Measurements from ENCODE around the gene GPR32.

Gene GPR32

GRCh38 chr19:50812474-50812873 lies 42.2 kb downstream of the GPR32 start:
- no peak overlapping the region for H4K12ac ChIP-seq (ENCODE audit: low read depth, low read length)
- no peak overlapping the region for H3K23ac ChIP-seq (ENCODE audit: low read length)
- H4K8ac ChIP-seq (ENCODE audit: low read depth, low read length): no peak overlapping the region
- no peak for DNase-seq
- H3K4me1 ChIP-seq (ENCODE audit: control insufficient read depth in 1 of 2, insufficient read depth in 2 of 2, low read length in 2 of 2): no peaks in the 10 kb centered on the region
- peaks cover 6% of the 10 kb centered on the region for H3K9me3 ChIP-seq (ENCODE audit: insufficient read depth, low read depth, low read length)
- no peaks in the 10 kb centered on the region for H3K27me3 ChIP-seq (ENCODE audit: insufficient read depth, low read length)
- H3K4ac ChIP-seq (ENCODE audit: low read depth, low read length): no peak overlapping the region
- no peak overlapping the region for H2AK5ac ChIP-seq (ENCODE audit: low read length)
- no peak overlapping the region for H3K4me3 ChIP-seq (ENCODE audit: low read depth, low read length)
- no peaks in the 10 kb centered on the region for H3K36me3 ChIP-seq (ENCODE audit: control insufficient read depth in 1 of 2, insufficient read depth in 2 of 2, low read length in 2 of 2)
- no peak overlapping the region for H2BK5ac ChIP-seq (ENCODE audit: low read depth, low read length, poor library complexity)
- H3K14ac ChIP-seq (ENCODE audit: low read length): no peak overlapping the region
- no peak overlapping the region for H2BK12ac ChIP-seq (ENCODE audit: low read length)
- H3K79me2 ChIP-seq (ENCODE audit: control insufficient read depth, insufficient read depth, low read length, poor library complexity): no peaks in the 10 kb centered on the region
- no peak overlapping the region for H3K18ac ChIP-seq (ENCODE audit: low read length)
- no peak overlapping the region for H3K27ac ChIP-seq (ENCODE audit: low read depth, low read length)
- H2AFZ ChIP-seq (ENCODE audit: insufficient read depth, low read length, poor library complexity): no peak overlapping the region
- no peak overlapping the region for H3K4me2 ChIP-seq (ENCODE audit: low read length)
- no peak overlapping the region for H4K91ac ChIP-seq (ENCODE audit: low read depth, low read length)
- no peak overlapping the region for H3K9ac ChIP-seq (ENCODE audit: low read length)
- WGBS (ENCODE audit: extremely low coverage, insufficient coverage, insufficient read length): no CpG with 5 or more reads among the region's 3 CpGs
- H2BK120ac ChIP-seq (ENCODE audit: insufficient read depth, low read length, poor library complexity): no peak overlapping the region
- H3K79me1 ChIP-seq (ENCODE audit: low read length): no peaks in the 10 kb centered on the region

DNA sequence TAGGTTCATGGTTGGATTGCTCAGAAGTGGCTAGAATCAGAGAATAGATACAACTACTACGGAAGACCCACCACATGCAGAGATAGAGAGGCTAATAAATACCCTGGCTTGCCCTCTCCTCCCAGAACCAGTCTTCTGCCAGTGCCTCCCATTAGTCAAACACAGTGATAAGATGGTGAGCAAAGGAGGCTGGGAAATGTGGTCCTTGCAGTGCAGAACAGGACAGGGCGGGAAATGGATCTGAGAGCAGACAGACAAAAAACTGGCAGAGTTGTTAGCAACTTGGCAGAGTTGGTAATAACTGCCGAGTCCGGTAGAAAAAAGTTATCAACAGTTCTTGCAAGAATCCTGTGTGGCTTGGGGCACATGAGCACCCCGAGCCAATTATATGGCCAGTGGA lies 44.6 kb downstream of the GPR32 start:
- H2AFZ ChIP-seq (ENCODE audit: insufficient read depth, low read length, poor library complexity): no peak overlapping the region
- no peak overlapping the region for H2BK12ac ChIP-seq (ENCODE audit: low read length)
- H4K12ac ChIP-seq (ENCODE audit: low read depth, low read length): no peak overlapping the region
- H3K36me3 ChIP-seq (ENCODE audit: control insufficient read depth in 1 of 2, insufficient read depth in 2 of 2, low read length in 2 of 2): no peaks in the 10 kb centered on the region
- no peak overlapping the region for H3K4me3 ChIP-seq (ENCODE audit: low read depth, low read length)
- no peak overlapping the region for H4K8ac ChIP-seq (ENCODE audit: low read depth, low read length)
- peaks cover 18% of the 10 kb centered on the region for H3K27me3 ChIP-seq (ENCODE audit: insufficient read depth, low read length)
- no CpG with 5 or more reads among the region's 5 CpGs for WGBS (ENCODE audit: extremely low coverage, insufficient coverage, insufficient read length)
- no peak overlapping the region for H3K14ac ChIP-seq (ENCODE audit: low read length)
- no peaks in the 10 kb centered on the region for H3K79me2 ChIP-seq (ENCODE audit: control insufficient read depth, insufficient read depth, low read length, poor library complexity)
- H3K23ac ChIP-seq (ENCODE audit: low read length): no peak overlapping the region
- no peak overlapping the region for H2BK5ac ChIP-seq (ENCODE audit: low read depth, low read length, poor library complexity)
- no peak overlapping the region for H3K27ac ChIP-seq (ENCODE audit: low read depth, low read length)
- H2BK120ac ChIP-seq (ENCODE audit: insufficient read depth, low read length, poor library complexity): no peak overlapping the region
- peaks cover 19% of the 10 kb centered on the region for H3K9me3 ChIP-seq (ENCODE audit: insufficient read depth, low read depth, low read length)
- no peak overlapping the region for H3K4me2 ChIP-seq (ENCODE audit: low read length)
- H3K4ac ChIP-seq (ENCODE audit: low read depth, low read length): no peak overlapping the region
- H3K79me1 ChIP-seq (ENCODE audit: low read length): no peaks in the 10 kb centered on the region
- no peak overlapping the region for H4K91ac ChIP-seq (ENCODE audit: low read depth, low read length)
- DNase-seq: no peak
- no peak overlapping the region for H2AK5ac ChIP-seq (ENCODE audit: low read length)
- no peak overlapping the region for H3K9ac ChIP-seq (ENCODE audit: low read length)
- H3K4me1 ChIP-seq (ENCODE audit: control insufficient read depth in 1 of 2, insufficient read depth in 2 of 2, low read length in 2 of 2): peaks cover 0 to 2% of the 10 kb centered on the region in 2 experiments
- H3K18ac ChIP-seq (ENCODE audit: low read length): no peak overlapping the region

DNA sequence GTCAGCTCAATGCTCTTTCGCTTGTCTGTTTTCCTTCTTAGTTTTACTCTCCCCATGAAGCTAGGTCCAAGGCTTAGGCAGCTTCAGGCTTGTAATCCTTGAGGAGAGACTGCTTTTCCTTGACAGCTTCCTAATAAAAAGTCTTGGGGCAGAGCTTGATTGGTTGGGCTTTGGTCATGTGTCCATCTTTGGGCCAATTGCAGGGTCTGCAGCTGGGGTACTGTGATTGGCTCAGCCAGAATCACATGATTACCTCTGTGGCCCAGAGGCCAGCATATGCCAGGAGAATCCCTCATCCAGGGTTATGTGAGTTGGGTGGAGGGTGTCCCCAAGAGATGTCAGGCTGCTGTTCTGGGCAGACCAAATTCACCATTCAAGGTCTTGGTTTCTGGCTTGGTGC lies 45.2 kb downstream of the GPR32 start:
- no peak overlapping the region for H3K27ac ChIP-seq (ENCODE audit: low read depth, low read length)
- no peak overlapping the region for H4K91ac ChIP-seq (ENCODE audit: low read depth, low read length)
- H2AFZ ChIP-seq (ENCODE audit: insufficient read depth, low read length, poor library complexity): no peak overlapping the region
- no peaks in the 10 kb centered on the region for H3K79me1 ChIP-seq (ENCODE audit: low read length)
- no peak overlapping the region for H2BK120ac ChIP-seq (ENCODE audit: insufficient read depth, low read length, poor library complexity)
- H2BK5ac ChIP-seq (ENCODE audit: low read depth, low read length, poor library complexity): no peak overlapping the region
- peaks cover 21% of the 10 kb centered on the region for H3K27me3 ChIP-seq (ENCODE audit: insufficient read depth, low read length)
- H2AK5ac ChIP-seq (ENCODE audit: low read length): no peak overlapping the region
- H3K9ac ChIP-seq (ENCODE audit: low read length): no peak overlapping the region
- no peak overlapping the region for H4K12ac ChIP-seq (ENCODE audit: low read depth, low read length)
- H3K79me2 ChIP-seq (ENCODE audit: control insufficient read depth, insufficient read depth, low read length, poor library complexity): no peaks in the 10 kb centered on the region
- H3K14ac ChIP-seq (ENCODE audit: low read length): no peak overlapping the region
- H3K4ac ChIP-seq (ENCODE audit: low read depth, low read length): no peak overlapping the region
- H3K4me3 ChIP-seq (ENCODE audit: low read depth, low read length): no peak overlapping the region
- peaks cover 0 to 2% of the 10 kb centered on the region in 2 experiments for H3K4me1 ChIP-seq (ENCODE audit: control insufficient read depth in 1 of 2, insufficient read depth in 2 of 2, low read length in 2 of 2)
- DNase-seq: no peak
- peaks cover 19% of the 10 kb centered on the region for H3K9me3 ChIP-seq (ENCODE audit: insufficient read depth, low read depth, low read length)
- H3K18ac ChIP-seq (ENCODE audit: low read length): no peak overlapping the region
- H3K23ac ChIP-seq (ENCODE audit: low read length): no peak overlapping the region
- H4K8ac ChIP-seq (ENCODE audit: low read depth, low read length): no peak overlapping the region
- no CpG with 5 or more reads among the region's 1 CpG for WGBS (ENCODE audit: extremely low coverage, insufficient coverage, insufficient read length)
- no peaks in the 10 kb centered on the region for H3K36me3 ChIP-seq (ENCODE audit: control insufficient read depth in 1 of 2, insufficient read depth in 2 of 2, low read length in 2 of 2)
- H2BK12ac ChIP-seq (ENCODE audit: low read length): no peak overlapping the region
- no peak overlapping the region for H3K4me2 ChIP-seq (ENCODE audit: low read length)

DNA sequence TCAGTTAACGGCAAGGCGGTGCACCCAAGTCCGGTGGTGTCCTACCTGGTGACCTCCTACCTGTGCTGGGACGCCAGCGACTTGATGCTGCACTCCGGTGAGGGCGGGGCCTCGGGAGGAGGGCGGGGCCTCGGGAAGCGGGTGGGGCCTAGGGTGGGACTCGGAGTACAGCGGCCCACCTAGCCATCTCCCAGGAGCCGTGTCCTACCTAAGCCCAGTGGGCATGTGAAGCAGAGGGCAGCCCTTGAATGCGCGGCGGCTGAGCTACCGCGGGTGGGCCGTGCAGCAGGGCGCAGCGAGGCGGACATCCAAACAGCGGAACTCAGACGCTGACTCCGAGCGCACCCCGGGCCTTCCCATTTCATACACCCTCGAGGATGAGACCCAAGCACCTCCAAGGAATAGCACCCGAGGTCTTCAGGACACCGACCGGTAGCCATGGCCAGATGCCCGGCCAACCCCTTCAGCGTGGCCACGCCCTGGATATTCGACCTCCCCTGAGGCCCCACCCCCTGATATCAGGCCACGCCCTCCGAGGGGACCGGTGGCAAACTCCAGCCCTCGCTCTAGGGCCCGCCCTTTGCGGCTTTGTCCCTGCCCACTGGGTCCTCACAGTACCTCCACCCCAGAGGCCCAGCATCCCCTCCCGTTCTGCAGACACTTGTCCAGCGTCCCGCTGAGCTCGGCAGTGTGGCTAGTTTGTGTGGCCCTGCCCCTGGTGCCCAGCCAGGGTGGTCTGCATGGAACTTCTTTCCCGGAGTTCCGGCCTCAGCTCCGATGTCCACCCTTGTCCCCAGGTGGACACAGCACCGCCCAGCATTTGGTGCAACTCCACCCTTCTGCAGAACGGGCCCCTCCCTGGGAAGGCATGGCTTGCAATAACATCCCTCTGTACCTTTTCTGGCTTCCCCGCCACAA lies 47.9 kb downstream of the GPR32 start:
- Histone ChIP-seq H3K14ac (ENCODE audit: low read length) (no peak overlapping the region), H2BK12ac (ENCODE audit: low read length) (no peak overlapping the region), H3K9me3 (ENCODE audit: insufficient read depth, low read depth, low read length) (peaks cover 19% of the 10 kb centered on the region), H3K79me2 (ENCODE audit: control insufficient read depth, insufficient read depth, low read length, poor library complexity) (no peaks in the 10 kb centered on the region), H3K18ac (ENCODE audit: low read length) (no peak overlapping the region), H3K79me1 (ENCODE audit: low read length) (no peaks in the 10 kb centered on the region), H3K27ac (ENCODE audit: low read depth, low read length) (no peak overlapping the region), H2BK120ac (ENCODE audit: insufficient read depth, low read length, poor library complexity) (no peak overlapping the region), H3K4ac (ENCODE audit: low read depth, low read length) (no peak overlapping the region), H4K8ac (ENCODE audit: low read depth, low read length) (no peak overlapping the region), H3K4me2 (ENCODE audit: low read length) (peak overlapping the region; percentile 57), H3K27me3 (ENCODE audit: insufficient read depth, low read length) (peaks cover 27% of the 10 kb centered on the region), H3K23ac (ENCODE audit: low read length) (no peak overlapping the region), H2BK5ac (ENCODE audit: low read depth, low read length, poor library complexity) (no peak overlapping the region), H4K91ac (ENCODE audit: low read depth, low read length) (no peak overlapping the region), H3K4me1 (ENCODE audit: control insufficient read depth in 1 of 2, insufficient read depth in 2 of 2, low read length in 2 of 2) (peaks cover 0 to 2% of the 10 kb centered on the region in 2 experiments), H3K9ac (ENCODE audit: low read length) (no peak overlapping the region), H2AK5ac (ENCODE audit: low read length) (no peak overlapping the region), H3K36me3 (ENCODE audit: control insufficient read depth in 1 of 2, insufficient read depth in 2 of 2, low read length in 2 of 2) (no peaks in the 10 kb centered on the region), H2AFZ (ENCODE audit: insufficient read depth, low read length, poor library complexity) (no peak overlapping the region), H4K12ac (ENCODE audit: low read depth, low read length) (no peak overlapping the region), H3K4me3 (ENCODE audit: low read depth, low read length) (no peak overlapping the region)
- no peak for DNase-seq
- no CpG with 5 or more reads among the region's 52 CpGs for WGBS (ENCODE audit: extremely low coverage, insufficient coverage, insufficient read length)

Data from trophoblast cell (in vitro differentiated cells and primary cell).